Medulla oblongata (tissue), 1 donor: ENCODE measurements around the gene EAF2.
"Not testable (repeated sequence)": the region's sequence is repeated elsewhere in the genome, so short reads cannot be mapped to it uniquely, and the experiment has no call there.

Experiments
- DNase-seq: peaks from one replicate; pipeline ENCODE4 v3.0.0-alpha.2; 2015; ENCODE audit errors: extremely low spot score

EAF2 gene

DNA sequence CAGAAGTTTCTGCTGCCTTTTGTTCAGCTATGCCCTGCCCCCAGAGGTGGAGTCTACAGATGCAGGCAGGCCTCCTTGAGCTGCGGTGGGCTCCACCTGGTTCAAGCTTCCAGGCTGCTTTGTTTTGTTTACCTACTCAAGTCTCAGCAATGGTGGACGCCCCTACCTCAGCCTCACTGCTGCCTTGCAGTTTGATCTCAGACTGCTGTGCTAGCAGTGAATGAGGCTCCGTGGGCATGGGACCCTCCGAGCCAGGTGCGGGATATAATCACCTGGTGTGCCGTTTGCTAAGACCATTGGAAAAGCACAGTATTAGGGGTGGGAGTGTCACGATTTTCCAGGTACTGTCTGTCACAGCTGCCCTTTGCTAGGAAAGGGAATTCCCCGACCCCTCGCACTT is 28.2 kb downstream of the EAF2 start:
- DNase-seq: not testable (repeated sequence)

DNA sequence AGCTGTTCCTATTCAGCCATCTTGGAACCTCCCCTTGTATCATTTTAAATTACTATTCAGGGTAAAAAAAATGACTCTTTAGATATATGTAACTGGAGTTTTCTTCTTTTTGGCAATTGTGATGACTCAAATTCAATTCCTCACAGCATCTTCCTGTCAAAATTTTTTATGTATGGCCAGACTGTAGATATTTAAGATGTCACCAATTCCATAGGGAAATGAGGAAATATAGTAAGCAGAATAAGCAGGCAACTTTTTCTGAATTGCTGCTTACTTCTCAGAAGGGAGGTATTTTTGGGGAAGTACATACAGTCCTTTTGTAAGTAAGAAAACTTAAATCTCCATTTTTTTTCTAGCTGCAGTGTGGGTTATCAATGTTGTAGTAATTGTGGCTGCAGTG is 28.8 kb downstream of the EAF2 start:
- DNase-seq: no peak

DNA sequence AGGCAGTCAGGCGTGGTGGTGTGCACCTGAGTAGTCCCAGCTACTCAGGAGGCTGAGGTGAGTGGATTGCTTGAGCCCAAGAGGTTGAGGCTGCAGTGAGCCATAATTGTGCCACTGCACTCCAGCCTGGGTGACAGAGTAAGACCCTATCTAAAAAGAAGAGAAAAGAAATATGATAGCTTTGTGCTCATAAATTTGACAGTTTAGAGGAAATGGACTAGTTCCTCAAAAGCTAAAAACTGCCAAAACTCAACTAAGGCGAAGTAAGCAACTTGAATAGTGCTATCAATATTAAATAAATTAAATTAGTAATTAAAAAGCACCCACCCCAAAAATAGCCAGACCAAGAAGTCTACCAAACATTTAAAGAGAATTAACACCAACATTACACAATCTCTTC is 34.7 kb downstream of the EAF2 start:
- DNase-seq: no peak

DNA sequence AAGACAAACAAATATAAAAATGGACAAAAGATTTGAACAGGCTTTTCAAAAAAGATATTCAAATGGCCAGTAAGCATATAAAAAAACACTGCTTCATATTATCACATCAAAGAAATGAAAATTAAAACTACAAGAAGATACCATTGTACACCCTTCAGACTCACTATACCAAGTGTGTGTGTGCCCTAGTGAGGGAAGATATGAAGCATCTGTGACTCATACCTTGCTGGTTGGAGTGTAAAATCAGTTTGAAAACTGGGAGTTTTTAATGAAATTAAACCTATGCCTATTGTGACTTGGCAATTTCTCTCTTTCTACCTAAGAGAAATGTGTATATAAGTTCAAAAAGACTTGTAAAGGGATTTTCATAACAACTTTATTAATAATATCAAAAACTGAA is 35.7 kb downstream of the EAF2 start:
- DNase-seq: no peak

DNA sequence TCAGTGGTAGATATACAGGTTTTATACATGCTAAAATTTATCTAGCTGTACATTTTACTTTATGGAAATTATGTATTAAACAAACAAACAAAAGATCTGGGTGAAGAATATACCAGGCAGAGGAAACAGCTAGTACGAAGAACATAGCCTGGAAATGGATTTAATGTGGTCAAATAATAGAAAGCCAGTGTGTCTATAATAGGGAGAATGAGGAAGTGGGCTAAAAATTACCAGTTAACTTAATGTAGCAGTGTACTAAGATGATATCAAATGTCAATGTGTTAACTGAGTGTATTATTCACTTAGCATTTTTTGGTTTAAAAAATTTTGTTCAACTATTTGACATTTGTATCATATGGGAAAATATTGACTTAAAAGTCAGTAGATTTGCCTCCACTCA is 36.4 kb downstream of the EAF2 start:
- no peak for DNase-seq

DNA sequence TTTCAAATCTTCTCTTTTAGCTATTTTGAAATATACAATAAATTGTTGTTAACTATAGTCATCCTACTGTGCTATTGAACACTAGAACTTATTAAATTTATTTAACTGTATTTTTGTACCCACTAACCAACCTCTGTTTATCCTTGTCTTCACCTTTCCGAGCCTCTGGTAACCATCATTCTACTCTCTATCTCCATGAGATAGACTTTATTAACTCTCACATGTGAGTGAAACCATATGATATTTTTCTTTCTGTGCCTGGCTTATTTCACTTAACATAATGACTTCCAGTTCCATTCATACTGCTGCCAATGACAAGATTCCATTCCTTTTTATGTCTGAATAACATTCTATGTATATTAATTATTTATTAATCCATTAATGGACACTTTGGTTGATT is 43.4 kb downstream of the EAF2 start:
- no peak for DNase-seq

DNA sequence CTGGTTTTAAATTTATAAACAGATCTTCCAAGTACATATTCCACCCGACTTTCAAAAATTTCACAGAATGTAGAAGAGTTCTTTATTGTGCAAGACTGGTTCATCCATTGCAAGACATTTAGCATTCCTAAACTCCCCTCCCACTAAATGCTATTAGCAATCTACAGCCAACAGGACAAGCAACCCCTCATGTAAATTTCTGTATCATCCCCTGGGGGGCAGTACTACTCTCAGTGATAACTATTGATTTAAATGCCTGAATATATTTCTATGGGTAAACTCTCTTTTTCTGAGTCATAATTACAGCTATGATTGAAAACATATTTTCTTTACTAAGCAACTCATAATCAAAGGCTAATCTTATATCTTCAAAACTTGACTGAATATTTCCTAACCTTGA is 48.5 kb downstream of the EAF2 start:
- DNase-seq: peak; percentile 25

DNA sequence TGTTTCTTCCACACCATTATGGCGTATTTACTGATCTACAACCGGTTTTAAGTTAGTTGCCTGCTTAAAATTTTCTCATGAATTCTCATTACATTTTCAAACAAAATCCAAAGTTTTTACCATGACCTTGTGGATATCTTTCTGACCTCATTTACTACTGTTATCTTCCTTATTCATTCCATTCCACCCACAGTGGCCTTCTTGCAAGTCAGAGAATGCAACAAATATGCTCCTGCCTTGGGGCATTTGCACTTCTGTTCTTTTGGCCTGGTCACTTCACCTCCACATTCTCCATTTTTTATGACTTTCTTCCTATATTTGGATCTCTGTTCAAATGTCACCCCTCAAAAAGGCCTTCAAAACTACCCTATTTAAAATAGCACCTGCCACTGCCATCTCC is 50.4 kb downstream of the EAF2 start:
- no peak for DNase-seq

DNA sequence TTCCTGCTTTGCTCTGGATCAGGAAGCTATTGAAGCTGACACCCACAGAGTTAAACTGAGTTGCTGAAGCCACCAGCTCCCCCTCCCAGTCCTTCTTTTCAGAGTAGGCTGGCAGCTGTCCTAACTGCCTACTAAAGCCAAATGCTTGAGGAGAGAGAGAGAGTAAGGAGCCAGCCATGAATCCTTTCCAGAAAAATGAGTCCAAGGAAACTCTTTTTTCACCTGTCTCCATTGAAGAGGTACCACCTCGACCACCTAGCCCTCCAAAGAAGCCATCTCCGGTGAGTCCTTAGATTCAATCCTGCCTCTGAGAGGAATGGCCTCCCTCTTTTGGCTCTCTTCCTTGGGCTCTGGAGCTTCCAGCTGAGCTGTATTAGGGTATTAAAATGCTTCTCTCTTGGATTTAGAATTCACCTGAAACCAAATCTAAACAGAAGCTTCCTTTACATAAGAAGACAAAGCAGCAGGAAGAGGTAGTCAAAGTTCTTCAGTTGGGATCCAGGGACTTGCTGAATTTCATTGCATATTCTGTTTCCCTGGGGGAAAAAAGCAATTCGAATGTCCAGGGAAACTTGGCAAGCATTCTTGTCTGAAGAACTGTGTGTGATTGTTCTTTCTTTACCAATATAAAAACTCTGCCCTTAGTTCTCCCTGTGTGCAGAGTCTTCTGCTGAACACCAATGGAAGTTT is 59.4 kb downstream of the EAF2 start, which contains the start of gene SLC15A2:
SLC15A2 (plus strand) TSS at position 101 of the 690 bp plus-strand sequence; CDS start at position 177, 76 bp downstream.
- peak; percentile 78 for DNase-seq

DNA sequence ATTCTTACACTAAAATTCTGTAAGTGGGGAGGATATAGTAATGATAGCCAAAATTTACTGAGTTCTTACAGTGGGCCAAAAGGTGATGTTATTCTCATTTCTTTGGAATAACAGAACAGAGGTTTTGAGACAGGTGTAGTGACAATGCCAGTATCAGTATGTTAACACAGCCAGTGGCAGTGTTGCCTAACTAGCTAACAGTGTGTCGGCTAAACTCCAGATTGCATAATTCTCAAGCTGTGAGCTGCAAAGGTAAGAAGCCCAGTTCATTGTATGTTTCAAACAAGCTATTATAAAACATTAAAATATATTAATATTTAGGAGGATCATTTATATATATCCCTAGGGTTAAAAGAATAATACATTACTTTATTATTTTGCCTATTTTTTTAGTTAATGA is 60.1 kb downstream of the EAF2 start:
- DNase-seq: no peak

DNA sequence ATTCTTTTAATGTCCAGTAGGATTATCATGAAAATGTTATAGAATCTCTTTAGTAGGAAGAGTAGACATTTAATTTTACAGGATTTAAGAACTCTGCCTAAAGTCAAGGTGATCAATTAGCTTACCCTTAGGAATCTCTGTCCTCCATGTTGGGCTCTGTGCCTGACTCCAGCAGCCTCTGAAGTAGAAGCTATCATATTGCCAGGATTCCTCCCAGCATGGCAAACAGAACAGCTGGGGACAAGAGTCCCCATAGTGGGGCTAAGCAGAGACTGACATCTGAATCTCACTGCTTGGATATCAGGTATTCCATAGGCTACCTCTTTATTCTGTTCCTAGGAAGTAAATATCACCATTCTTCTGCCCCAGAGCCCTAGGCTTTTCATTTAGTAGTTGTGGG is 60.7 kb downstream of the EAF2 start:
- DNase-seq: no peak

DNA sequence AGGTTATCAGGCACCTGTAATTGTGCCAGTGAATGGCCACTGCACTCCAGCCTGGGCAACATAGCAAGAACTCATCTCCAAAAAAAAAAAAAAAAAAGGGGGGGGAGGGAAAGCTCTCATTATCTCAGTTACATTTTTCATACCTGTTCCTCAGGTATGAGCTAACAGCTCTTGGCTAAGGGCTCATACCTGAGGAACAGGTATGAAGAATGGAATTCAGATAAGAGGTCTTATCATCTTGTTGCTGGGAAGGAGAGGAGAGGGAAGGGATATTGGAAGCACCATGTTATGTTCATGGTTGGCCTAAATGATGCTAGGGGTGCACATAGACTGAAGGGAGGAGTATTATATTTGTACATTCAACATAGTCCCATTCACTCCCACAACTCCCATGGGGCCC is 61.8 kb downstream of the EAF2 start:
- no peak for DNase-seq

DNA sequence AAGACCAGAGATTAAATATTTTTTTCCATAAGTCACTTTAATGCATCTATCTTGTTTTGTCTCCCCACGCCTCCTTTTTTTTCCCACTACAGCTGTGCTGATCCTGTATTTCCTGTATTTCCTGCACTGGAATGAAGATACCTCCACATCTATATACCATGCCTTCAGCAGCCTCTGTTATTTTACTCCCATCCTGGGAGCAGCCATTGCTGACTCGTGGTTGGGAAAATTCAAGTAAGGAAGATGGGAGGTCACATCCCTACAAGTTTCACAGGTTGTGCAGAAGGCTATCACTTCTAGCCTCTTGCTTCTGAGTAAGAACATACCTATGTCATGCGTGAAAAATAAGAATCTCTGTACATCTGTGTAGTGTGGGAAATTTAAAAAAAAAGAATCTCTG is 62.3 kb downstream of the EAF2 start:
- no peak for DNase-seq

DNA sequence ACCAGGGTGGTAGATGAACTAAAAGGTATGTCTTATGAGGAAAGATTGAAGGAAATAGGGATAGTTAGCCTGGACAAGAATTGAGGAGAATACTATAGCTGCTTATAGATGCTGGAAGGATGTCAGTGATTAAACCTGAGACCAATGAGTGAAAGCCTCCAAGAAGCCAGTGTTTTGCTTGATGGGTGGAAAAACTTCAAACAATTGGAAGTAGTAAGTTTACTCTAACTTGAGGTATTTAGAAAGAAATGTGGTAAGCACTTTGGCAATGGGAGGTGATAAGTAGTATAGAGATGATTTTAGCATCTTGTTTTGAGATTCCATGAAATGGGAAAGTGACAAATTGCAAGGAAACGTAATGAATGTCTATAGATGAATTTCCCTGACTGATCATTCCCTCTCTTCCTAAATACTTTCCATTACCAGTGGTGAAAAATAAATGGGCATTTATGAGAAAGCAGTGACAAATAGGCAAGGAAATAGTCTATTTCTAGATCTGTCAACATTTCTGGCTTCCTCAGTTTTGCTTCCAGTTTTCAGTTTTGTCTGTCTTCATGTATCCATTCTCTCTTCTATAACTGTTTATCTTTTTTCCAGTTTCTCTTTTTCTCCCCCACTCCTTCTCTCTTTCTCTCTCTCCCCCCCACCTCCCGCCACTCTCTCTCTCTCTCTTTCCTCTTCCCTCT is 78.4 kb downstream of the EAF2 start:
- DNase-seq: peak; percentile 24

DNA sequence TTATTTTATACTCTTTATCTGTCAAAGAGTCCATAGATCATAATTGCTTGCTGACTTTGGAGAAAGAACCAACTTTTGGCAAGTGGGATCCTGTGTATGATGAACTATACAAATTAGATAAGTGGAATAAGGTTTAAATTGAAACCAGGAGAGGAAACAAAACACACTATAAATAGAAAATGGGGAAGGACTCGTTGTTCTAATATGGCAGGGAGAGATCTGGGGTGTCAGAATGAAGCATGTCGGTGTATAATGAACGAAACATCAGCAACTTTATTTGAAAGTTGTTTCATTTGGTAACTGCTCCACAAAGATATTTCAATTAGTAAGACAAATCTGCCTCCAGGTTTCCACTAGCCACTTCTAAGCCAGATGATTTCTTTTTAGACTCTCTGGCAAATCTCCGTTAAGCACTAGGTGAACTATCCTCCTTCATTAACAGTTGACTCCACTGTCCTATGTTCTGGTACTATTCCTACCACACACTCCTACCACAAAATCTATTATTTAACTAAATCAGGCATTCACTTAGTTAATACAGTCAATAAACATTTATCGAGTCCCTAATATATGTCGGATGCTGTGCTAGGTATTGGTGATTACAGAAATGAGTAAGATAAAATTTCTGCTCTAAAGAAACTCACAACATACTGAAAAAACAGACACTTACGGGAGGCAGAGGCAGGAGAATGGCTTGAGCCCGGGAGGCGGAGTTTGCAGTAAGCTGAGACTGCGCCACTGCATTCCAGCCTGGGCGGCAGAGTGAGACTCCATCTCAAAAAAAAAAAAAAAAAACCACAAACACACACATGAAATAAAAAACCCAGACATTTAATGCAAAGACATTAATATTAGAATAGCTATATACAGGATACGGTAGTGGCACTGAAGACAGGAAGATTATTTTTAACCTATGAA is 79.3 kb downstream of the EAF2 start:
- DNase-seq: peak; percentile 45

DNA sequence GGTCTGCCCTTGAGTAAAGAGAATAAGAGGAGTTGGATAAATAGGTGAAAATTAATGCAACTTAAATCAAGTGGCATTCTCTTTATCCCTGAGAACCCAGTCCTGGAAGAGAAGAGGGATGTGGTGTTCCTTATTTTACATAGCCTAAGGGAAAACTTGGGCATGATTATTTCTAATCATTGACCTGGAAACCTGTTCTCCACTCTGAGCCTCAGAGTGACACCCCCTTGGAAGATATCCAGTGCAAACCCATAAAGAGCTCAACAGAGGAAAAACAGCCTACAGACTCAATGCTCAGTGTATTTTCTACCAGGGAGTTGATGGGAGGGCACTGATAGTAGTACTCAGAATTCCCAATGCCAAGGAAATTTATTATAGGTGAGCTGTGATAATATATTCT is 81.2 kb downstream of the EAF2 start:
- DNase-seq: peak; percentile 21

DNA sequence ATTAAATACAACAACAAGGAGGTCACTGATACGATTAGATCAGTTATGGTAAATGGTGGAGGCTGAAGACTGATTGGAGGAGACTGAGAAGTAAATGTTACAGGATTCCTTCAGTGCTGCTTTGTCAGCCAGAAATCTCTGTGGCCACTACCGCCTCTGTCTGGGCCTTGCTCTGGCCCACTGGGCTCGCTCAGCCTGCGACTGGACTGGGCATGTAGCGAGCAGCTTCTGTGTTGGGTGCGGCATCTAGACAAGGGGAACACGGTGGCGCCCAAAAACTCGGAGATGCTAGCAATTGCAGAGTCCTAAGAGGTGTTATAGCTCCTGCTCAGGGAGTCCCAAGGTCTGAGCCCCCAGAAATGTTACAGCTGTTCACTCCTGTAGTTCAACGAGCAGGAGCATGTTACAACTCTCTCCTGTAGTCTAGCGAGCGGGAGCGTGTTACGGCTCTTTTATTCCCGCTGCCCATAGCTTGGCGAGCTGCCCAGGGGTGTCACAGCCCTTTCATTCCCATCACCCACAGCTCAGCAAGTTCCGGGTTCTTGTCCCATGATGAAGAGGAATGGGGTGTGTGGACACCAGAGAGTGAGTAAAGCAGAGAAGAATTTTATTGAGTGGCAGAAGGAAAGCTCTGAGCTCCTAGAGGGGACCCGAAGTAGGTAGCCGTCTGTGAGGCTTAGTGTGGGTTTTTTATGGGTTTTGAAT is 83.9 kb downstream of the EAF2 start:
- no peak for DNase-seq

DNA sequence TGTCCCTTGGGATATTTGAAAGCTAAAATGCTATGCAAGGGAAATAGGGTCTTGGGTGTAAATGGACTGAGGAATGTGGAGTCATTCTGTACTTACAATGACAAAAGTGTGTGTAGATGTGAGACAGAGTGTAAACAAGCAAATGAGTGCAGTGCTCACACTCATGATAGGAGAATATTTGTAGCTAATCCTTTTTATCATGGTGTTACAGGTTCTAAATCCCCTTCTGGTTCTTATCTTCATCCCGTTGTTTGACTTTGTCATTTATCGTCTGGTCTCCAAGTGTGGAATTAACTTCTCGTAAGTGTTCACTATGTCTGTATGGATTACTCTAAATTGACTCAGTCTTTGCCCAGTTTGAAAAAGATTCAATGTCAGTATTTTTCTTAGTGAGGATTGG is 89.7 kb downstream of the EAF2 start:
- no peak for DNase-seq

DNA sequence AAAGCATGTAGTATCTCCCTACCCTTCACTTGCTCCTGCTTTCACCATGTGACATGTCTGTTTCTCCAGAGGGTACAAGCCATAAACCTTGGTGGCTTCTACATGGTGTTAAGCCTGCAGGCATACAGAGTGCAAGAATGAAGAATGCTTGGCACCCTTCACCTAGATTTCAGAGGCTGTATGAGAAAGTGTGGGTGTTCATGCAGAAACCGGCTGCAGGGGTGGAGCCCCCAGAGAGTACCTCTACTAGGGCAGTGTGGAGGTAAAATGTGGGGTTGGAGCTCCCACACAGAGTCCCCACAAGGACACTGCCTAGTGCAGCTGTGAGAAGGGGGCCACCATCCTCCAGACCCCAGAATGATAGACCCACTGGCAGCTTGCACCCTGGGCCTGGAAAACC is 91.4 kb downstream of the EAF2 start:
- no peak for DNase-seq
